ENCODE data around the gene ADAM29. TPM values are rescaled to one million over a fixed set of nuclear protein-coding genes. Genes with fewer than 3 reads are reported as not detected.
"Not testable (repeated sequence)": the region's sequence is repeated elsewhere in the genome, so short reads cannot be mapped to it uniquely, and the experiment has no call there.

Gene ADAM29
- total RNA-seq, 2 experiments from 2014 or later = not detected

DNA sequence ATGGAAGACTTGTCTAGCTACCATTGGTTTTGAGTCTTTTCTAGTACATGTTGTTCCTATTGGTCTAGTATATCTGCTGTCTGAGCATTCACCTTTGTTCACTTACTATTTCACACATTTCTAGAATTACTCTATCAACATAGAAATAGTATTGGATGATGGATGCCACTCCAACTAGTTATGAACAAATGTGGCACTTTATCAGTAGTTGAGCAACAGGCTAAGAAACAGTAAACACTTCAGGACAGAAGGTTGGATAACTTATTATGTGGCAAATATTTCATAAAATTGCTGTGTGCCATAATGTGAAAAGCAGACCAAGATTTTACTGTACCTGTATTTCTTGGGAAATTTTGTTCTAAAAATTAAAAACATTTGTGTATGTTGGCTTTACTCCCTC lies 46.8 kb upstream of the ADAM29 start:
- no peak for TF ChIP-seq CTCF (IDR thresholded peaks at IDR 0.05)
- intact Hi-C loops (cut with DNase I, micrococcal nuclease) = no loop called here
- no peak for DNase-seq
- H3K4me1 ChIP-seq (ENCODE audit: insufficient read depth, low read length) = no peaks in the 10 kb centered on the region
- Mint-ChIP-seq H3K27me3 (no peaks in the 10 kb centered on the region), H3K4me1 (ENCODE audit: low read depth) (no peaks in the 10 kb centered on the region), H3K36me3 (ENCODE audit: low read depth) (no peaks in the 10 kb centered on the region), H3K9me3 (peaks cover 2% of the 10 kb centered on the region), H3K27ac (no peak overlapping the region), H3K4me3 (no peak overlapping the region)
- CTCF ChIA-PET = no interaction called here
- H3K27ac ChIP-seq (ENCODE audit: low read depth in 1 of 2, low read length in 2 of 2) = no peak overlapping the region
- H3K27me3 ChIP-seq (ENCODE audit: control insufficient read depth in 1 of 2, insufficient read depth in 2 of 2, low read length in 2 of 2) = no peaks in the 10 kb centered on the region
- no peaks in the 10 kb centered on the region for H3K36me3 ChIP-seq (ENCODE audit: insufficient read depth, low read length)
- POLR2A ChIA-PET = no interaction called here
- H3K4me3 ChIP-seq (ENCODE audit: low read length) = no peak overlapping the region
- no peak for ATAC-seq (ENCODE audit: poor library complexity)
- H3K9me3 ChIP-seq (ENCODE audit: control insufficient read depth in 1 of 2, insufficient read depth in 1 of 2, low read length in 2 of 2) = peaks cover 0 to 3% of the 10 kb centered on the region in 2 experiments

- H3K27ac Mint-ChIP-seq; H3K4me1 Mint-ChIP-seq (ENCODE audit: low read depth); H3K27me3 Mint-ChIP-seq; H3K36me3 ChIP-seq (ENCODE audit: insufficient read depth, low read length); DNase-seq; H3K27ac ChIP-seq (ENCODE audit: low read depth in 1 of 2, low read length in 2 of 2); H3K4me1 ChIP-seq (ENCODE audit: insufficient read depth, low read length); H3K27me3 ChIP-seq (ENCODE audit: control insufficient read depth in 1 of 2, insufficient read depth in 2 of 2, low read length in 2 of 2); H3K4me3 ChIP-seq (ENCODE audit: low read length); H3K36me3 Mint-ChIP-seq (ENCODE audit: low read depth); ATAC-seq (ENCODE audit: poor library complexity); CTCF ChIA-PET; H3K4me3 Mint-ChIP-seq; POLR2A ChIA-PET; H3K9me3 ChIP-seq (ENCODE audit: control insufficient read depth in 1 of 2, insufficient read depth in 1 of 2, low read length in 2 of 2); H3K9me3 Mint-ChIP-seq; intact Hi-C loops (cut with DNase I, micrococcal nuclease): not testable (repeated sequence)
Observed at GRCh38 chr4:174873146-174873545, 45.0 kb upstream of the ADAM29 start.

- H3K27ac Mint-ChIP-seq = no peak overlapping the region
- ChIA-PET POLR2A (no interaction called here), CTCF (no interaction called here)
Observed at GRCh38 chr4:174873931-174874330, 44.2 kb upstream of the ADAM29 start.

More at GRCh38 chr4:174873931-174874330, 44.2 kb upstream of the ADAM29 start:
- no peak overlapping the region for H3K4me3 ChIP-seq (ENCODE audit: low read length)
- Mint-ChIP-seq H3K4me1 (ENCODE audit: low read depth) (no peaks in the 10 kb centered on the region), H3K36me3 (ENCODE audit: low read depth) (no peaks in the 10 kb centered on the region), H3K9me3 (peaks cover 2% of the 10 kb centered on the region), H3K4me3 (no peak overlapping the region), H3K27me3 (no peaks in the 10 kb centered on the region)
- H3K36me3 ChIP-seq (ENCODE audit: insufficient read depth, low read length) = no peaks in the 10 kb centered on the region
- no peak overlapping the region for H3K27ac ChIP-seq (ENCODE audit: low read depth in 1 of 2, low read length in 2 of 2)
- no peak for DNase-seq
- peaks cover 0 to 3% of the 10 kb centered on the region in 2 experiments for H3K9me3 ChIP-seq (ENCODE audit: control insufficient read depth in 1 of 2, insufficient read depth in 1 of 2, low read length in 2 of 2)
- intact Hi-C loops (cut with DNase I, micrococcal nuclease) = no loop called here
- ATAC-seq (ENCODE audit: poor library complexity) = no peak
- no peaks in the 10 kb centered on the region for H3K4me1 ChIP-seq (ENCODE audit: insufficient read depth, low read length)
- H3K27me3 ChIP-seq (ENCODE audit: control insufficient read depth in 1 of 2, insufficient read depth in 2 of 2, low read length in 2 of 2) = no peaks in the 10 kb centered on the region
- TF ChIP-seq CTCF (IDR thresholded peaks at IDR 0.05) = no peak
